Prostate gland (tissue), 2 donors: Measurements from ENCODE around the gene SORBS1.

Experiments
- POLR2AphosphoS5 ChIP-seq: sonication (generic); formaldehyde crosslinking; IDR thresholded peaks from one replicate; pipeline ENCODE4 v1.6.1; 2017; ENCODE audit warnings: antibody characterized with exemption
- TF ChIP-seq, protein P1 (sequence below), 4 experiments: fragments of 200-600 bp in 2 of 4; fragments of 450-650 bp in 2 of 4; sonication (generic) in 2 of 4; IDR thresholded peaks; 1 replicate in 3 of 4; 2 replicates in 1 of 4; pipeline ENCODE4 v1.5.1; 2016 to 2019; ENCODE audit warnings: antibody characterized with exemption in 4 of 4, mild to moderate bottlenecking in 2 of 4, moderate library complexity in 2 of 4

DNA sequence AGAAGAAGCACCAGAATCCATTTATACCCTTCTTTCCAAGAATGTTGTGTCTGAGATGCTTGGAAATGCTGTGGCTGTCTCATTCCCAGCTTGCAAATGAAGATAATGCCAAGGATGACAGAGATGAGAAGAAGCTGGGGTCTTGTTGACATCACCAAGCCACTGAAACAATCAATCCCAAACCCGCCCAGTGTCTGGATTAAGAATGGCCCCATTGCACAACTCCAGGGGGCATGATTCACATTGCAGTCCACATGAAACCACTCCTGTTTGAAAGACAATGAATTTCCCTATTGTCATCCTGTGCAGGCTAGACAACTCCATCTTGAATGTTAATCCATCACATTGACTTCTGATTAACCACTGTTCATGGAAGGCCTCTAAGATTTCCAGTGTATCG is 28.6 kb downstream of the SORBS1 start:
- TF ChIP-seq, protein P1, sequence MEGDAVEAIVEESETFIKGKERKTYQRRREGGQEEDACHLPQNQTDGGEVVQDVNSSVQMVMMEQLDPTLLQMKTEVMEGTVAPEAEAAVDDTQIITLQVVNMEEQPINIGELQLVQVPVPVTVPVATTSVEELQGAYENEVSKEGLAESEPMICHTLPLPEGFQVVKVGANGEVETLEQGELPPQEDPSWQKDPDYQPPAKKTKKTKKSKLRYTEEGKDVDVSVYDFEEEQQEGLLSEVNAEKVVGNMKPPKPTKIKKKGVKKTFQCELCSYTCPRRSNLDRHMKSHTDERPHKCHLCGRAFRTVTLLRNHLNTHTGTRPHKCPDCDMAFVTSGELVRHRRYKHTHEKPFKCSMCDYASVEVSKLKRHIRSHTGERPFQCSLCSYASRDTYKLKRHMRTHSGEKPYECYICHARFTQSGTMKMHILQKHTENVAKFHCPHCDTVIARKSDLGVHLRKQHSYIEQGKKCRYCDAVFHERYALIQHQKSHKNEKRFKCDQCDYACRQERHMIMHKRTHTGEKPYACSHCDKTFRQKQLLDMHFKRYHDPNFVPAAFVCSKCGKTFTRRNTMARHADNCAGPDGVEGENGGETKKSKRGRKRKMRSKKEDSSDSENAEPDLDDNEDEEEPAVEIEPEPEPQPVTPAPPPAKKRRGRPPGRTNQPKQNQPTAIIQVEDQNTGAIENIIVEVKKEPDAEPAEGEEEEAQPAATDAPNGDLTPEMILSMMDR (IDR thresholded peaks at IDR 0.05): no peak
- no peak for TF ChIP-seq POLR2AphosphoS5
